ENCODE data around the gene CAST. TPM values are rescaled to one million over a fixed set of nuclear protein-coding genes. Genes with fewer than 3 reads are reported as not detected.

The CAST gene
- total RNA-seq, 1 experiment from 2014 or later: 35.6 TPM

- DNase-seq (ENCODE audit: low spot score): no peak
Measured at GRCh38 chr5:96817506-96817905, 155.3 kb downstream of the CAST start.

DNA sequence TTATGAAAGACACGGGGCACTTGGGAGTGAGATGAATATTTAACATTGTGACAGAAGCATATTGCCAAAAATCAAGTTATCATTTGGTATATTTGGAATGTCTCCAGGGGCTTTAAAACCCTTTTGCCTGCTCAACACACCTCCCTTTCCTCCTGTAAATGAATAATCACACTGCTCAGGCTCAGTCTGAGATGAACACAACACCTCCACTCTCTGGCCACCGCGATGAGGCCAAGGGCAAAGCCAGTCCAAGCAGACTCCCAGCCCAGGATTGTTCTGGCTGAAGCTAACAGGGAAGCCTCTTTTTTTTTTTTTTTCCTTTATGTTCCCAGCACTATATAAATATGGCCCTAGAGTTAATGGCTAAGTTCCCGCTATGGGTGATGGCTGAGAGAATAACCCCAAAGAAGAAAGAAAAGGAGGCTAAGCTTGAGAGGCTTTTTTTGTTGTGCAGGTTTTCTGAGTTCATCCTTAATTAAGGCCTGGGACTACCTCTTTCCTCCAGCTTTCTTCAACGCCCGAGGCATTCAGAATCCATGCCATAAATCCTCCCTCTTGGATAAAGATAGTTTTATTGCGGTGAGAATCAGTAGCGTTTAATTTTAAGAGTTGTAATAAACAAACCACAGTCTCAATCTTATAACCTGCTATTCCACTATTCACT lies 156.1 kb downstream of the CAST start:
- no peak for DNase-seq (ENCODE audit: low spot score)

GRCh38 chr5:96819806-96820205 lies 157.6 kb downstream of the CAST start:
- no peak for DNase-seq (ENCODE audit: low spot score)

GRCh38 chr5:96821260-96821916 lies 159.2 kb downstream of the CAST start:
- DNase-seq (ENCODE audit: low spot score): no peak

DNA sequence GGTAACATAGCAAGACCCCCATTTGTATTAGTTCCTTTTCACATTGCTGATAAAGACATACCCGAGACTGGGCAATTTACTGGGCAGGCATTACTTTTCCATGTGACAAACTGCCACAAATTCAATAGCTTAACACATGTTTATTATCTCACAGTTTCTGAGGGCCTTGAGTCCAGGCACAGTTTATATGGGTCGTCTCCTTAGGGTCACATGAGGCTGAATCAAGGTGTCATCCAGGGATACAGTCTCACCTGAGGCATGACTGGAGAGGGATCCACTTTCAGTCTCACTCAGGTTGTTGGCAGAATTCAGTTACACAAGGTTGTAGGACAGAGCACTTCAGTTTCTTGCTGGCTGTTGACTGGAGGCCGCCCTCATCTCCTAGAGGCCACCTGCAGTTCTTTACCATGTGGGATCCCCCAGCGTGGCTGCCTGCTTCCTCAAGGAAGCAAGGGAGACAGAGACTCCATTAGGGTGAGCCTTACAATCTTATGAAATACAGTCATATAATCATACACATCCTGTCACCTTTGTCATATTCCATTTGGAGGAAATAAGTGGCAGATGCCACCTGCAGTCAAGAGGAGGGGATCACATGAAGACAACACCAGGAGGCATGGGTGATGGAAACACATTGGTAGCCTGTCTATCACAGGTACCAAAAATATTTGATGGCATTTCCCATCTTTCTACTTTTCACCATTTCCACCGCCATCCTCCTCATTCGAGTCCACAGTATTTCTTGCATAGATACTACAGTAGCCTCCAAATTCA lies 160.7 kb downstream of the CAST start:
- DNase-seq (ENCODE audit: low spot score): peak; percentile 8

- peak; percentile 52 for DNase-seq (ENCODE audit: low spot score)
Measured at GRCh38 chr5:96823900-96824380, 161.8 kb downstream of the CAST start.

Other genes starting within 250 kb of the CAST start
- not detected in 2 replicates for gene PCSK1, start 229.1 kb upstream of the CAST start, total RNA-seq (2014; rRNA removed; shearing (Covaris generic))
- gene ERAP1, start 145.6 kb downstream of the CAST start, total RNA-seq (2014; rRNA removed; shearing (Covaris generic)): 5.6 and 5.8 TPM in 2 replicates
- gene ERAP2, start 214.1 kb downstream of the CAST start, total RNA-seq (2014; rRNA removed; shearing (Covaris generic)): 23.3 and 31.6 TPM in 2 replicates

All from HT-29 (cell line).